IPS-18c (cell line): ENCODE measurements around the gene CNOT10.
A peak's percentile ranks its signal among the peaks of the same experiment; 100 is the strongest.

Experiments
- H3K4me3 ChIP-seq: 2 replicates; pipeline ENCODE4 v1.7.0; 2013; ENCODE audit warnings: low read depth, mild to moderate bottlenecking, low read length, moderate library complexity; ENCODE audit not compliant: insufficient read depth
- H3K9me3 ChIP-seq: one replicate; pipeline ENCODE4 v1.6.1; 2013; ENCODE audit warnings: mild to moderate bottlenecking, low read length, moderate library complexity; ENCODE audit not compliant: control insufficient read depth, insufficient read depth

Gene CNOT10

GRCh38 chr3:32820430-32820829 is 135.4 kb downstream of the CNOT10 start:
- Histone ChIP-seq H3K4me3 (peak overlapping the region; percentile 93), H3K9me3 (peaks cover 3% of the 10 kb centered on the region)

GRCh38 chr3:32820971-32821685 is 136.1 kb downstream of the CNOT10 start:
- peak overlapping the region; percentile 93 for H3K4me3 ChIP-seq
- peaks cover 3% of the 10 kb centered on the region for H3K9me3 ChIP-seq

- peaks cover 3% of the 10 kb centered on the region for H3K9me3 ChIP-seq
- H3K4me3 ChIP-seq: peak overlapping the region; percentile 93
Measured at GRCh38 chr3:32821686-32822296, 136.8 kb downstream of the CNOT10 start.

- Histone ChIP-seq H3K9me3 (peaks cover 3% of the 10 kb centered on the region), H3K4me3 (peak overlapping the region; percentile 93)
Measured at GRCh38 chr3:32822609-32823498, 137.9 kb downstream of the CNOT10 start.
